ENCODE data around the gene GRIK2. TPM values are rescaled to one million over a fixed set of nuclear protein-coding genes. Genes with fewer than 3 reads are reported as not detected.

Gene GRIK2
- polyA plus RNA-seq, 1 of the 3 experiments (the other 2 are of a cell fraction) = 0.30 TPM

GRCh38 chr6:101554231-101554630 lies 160.7 kb downstream of the GRIK2 start:
- H3K27me3 ChIP-seq (ENCODE audit: insufficient read depth) = no peaks in the 10 kb centered on the region
- no peaks in the 10 kb centered on the region for H3F3A ChIP-seq (replicated peaks; ENCODE audit: insufficient read depth)
- no peak overlapping the region for H3K27ac ChIP-seq (ENCODE audit: low read depth in 2 of 2, low read length in 1 of 2)
- TF ChIP-seq ELF1 (IDR thresholded peaks at IDR 0.05) = no peak
- TF ChIP-seq ZBTB33 (IDR thresholded peaks at IDR 0.05; ENCODE audit: borderline replicate concordance, low read depth) = no peak
- POLR2A ChIA-PET = no interaction called here
- H3K79me2 ChIP-seq (ENCODE audit: insufficient read depth) = no peaks in the 10 kb centered on the region
- H3K4me3 ChIP-seq (ENCODE audit: low read depth in 2 of 2, low read length in 1 of 2) = no peak overlapping the region
- no peak overlapping the region for H3K4me2 ChIP-seq
- H3K4me1 ChIP-seq (ENCODE audit: control insufficient read depth in 1 of 2, insufficient read depth in 2 of 2, low read depth in 1 of 2, low read length in 1 of 2) = no peaks in the 10 kb centered on the region; a peak in 1 of 4 replicates
- H3K36me3 ChIP-seq (replicated peaks in 1 of 2; ENCODE audit: control insufficient read depth in 1 of 2, insufficient read depth in 2 of 2, low read length in 1 of 2) = no peaks in the 10 kb centered on the region
- CTCF ChIA-PET = no interaction called here
- no peak overlapping the region for H3K9ac ChIP-seq
- H3K9me2 ChIP-seq = no peaks in the 10 kb centered on the region
- H2AFZ ChIP-seq (ENCODE audit: low read depth) = no peak overlapping the region
- no peak for DNase-seq
- H3K9me3 ChIP-seq = no peaks in the 10 kb centered on the region
- H4K20me1 ChIP-seq (ENCODE audit: insufficient read depth) = no peaks in the 10 kb centered on the region
- 29% methylated on average over 1 of the region's 1 CpG for WGBS (ENCODE audit: low lambda C conversion rate)

DNA sequence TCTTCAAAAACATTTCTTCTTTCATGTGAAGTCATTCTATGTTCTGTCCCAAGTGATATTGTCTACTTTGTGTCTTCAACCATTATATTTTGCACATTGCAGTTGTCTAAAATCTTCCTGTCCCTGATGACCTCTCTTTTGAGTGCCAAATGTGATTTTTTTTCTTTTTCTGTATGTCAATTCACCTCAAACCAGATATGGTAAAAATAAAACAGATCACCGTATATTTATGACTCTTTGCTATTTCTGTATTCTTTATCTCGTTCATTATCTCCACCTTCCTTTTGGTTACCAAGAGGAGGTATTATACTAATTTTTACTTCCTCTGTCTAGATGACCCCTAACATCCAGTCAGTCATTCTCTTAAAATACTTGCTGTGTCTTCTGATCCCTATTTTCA lies 165.2 kb downstream of the GRIK2 start:
- Histone ChIP-seq H2AFZ (ENCODE audit: low read depth) (no peak overlapping the region), H3K27me3 (ENCODE audit: insufficient read depth) (no peaks in the 10 kb centered on the region), H3K36me3 (replicated peaks in 1 of 2; ENCODE audit: control insufficient read depth in 1 of 2, insufficient read depth in 2 of 2, low read length in 1 of 2) (no peaks in the 10 kb centered on the region), H3F3A (replicated peaks; ENCODE audit: insufficient read depth) (no peaks in the 10 kb centered on the region), H4K20me1 (ENCODE audit: insufficient read depth) (no peaks in the 10 kb centered on the region), H3K9ac (no peak overlapping the region), H3K9me3 (no peaks in the 10 kb centered on the region), H3K4me1 (ENCODE audit: control insufficient read depth in 1 of 2, insufficient read depth in 2 of 2, low read depth in 1 of 2, low read length in 1 of 2) (no peaks in the 10 kb centered on the region; a peak in 1 of 4 replicates), H3K4me2 (no peak overlapping the region), H3K9me2 (no peaks in the 10 kb centered on the region), H3K79me2 (ENCODE audit: insufficient read depth) (no peaks in the 10 kb centered on the region), H3K4me3 (ENCODE audit: low read depth in 2 of 2, low read length in 1 of 2) (no peak overlapping the region), H3K27ac (ENCODE audit: low read depth in 2 of 2, low read length in 1 of 2) (no peak overlapping the region; a peak in 1 of 4 replicates)
- peak; percentile 1 for DNase-seq
- CTCF ChIA-PET = no interaction called here
- POLR2A ChIA-PET = no interaction called here
- 50% methylated on average over 2 of the region's 2 CpGs for WGBS (ENCODE audit: low lambda C conversion rate)
- TF ChIP-seq GATA2 (CRISPR knock-in tag; IDR thresholded peaks at IDR 0.05) (peak; percentile 38), POLR2AphosphoS5 (IDR thresholded peaks at IDR 0.05; ENCODE audit: low read depth, low read length) (no peak)

DNA sequence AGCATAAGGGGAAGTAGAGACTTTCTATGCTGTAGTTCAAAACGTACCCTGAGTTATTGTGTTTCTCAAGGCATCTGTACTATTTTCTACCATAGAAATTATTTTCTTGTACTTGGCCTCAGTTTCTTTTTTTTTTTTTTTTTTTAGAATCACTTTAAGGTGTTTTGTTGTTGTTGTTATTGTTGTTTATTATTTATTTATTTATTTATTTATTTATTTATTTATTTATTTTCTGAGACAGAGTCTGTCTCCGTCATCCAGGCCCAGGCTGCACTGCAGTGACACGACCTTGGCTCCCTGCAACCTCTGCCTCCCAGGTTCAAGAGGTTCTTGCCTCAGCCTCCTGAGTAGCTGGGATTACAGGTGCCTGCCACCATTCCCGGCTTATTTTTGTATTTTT lies 179.1 kb downstream of the GRIK2 start:
- Histone ChIP-seq H2AFZ (ENCODE audit: low read depth) (no peak overlapping the region), H3K36me3 (replicated peaks in 1 of 2; ENCODE audit: control insufficient read depth in 1 of 2, insufficient read depth in 2 of 2, low read length in 1 of 2) (no peaks in the 10 kb centered on the region), H3K9ac (no peak overlapping the region), H3K9me2 (no peaks in the 10 kb centered on the region), H3K27ac (ENCODE audit: low read depth in 2 of 2, low read length in 1 of 2) (no peak overlapping the region), H3F3A (replicated peaks; ENCODE audit: insufficient read depth) (no peaks in the 10 kb centered on the region), H3K27me3 (ENCODE audit: insufficient read depth) (no peaks in the 10 kb centered on the region), H3K79me2 (ENCODE audit: insufficient read depth) (no peaks in the 10 kb centered on the region), H3K4me2 (no peak overlapping the region), H3K4me3 (ENCODE audit: low read depth in 2 of 2, low read length in 1 of 2) (no peak overlapping the region), H4K20me1 (ENCODE audit: insufficient read depth) (no peaks in the 10 kb centered on the region), H3K9me3 (no peaks in the 10 kb centered on the region), H3K4me1 (ENCODE audit: control insufficient read depth in 1 of 2, insufficient read depth in 2 of 2, low read depth in 1 of 2, low read length in 1 of 2) (no peaks in the 10 kb centered on the region)
- 73% methylated on average over 4 of the region's 4 CpGs for WGBS (ENCODE audit: low lambda C conversion rate)
- CTCF ChIA-PET = no interaction called here
- POLR2A ChIA-PET = no interaction called here
- DNase-seq = no peak
- TF ChIP-seq FOSL2 (IDR thresholded peaks at IDR 0.05; ENCODE audit: borderline replicate concordance, low read depth) (no peak), CTCF (IDR thresholded peaks at IDR 0.05) (no peak), NFIC (IDR thresholded peaks at IDR 0.05; ENCODE audit: borderline replicate concordance) (no peak), TAF1 (IDR thresholded peaks at IDR 0.05; ENCODE audit: borderline replicate concordance, low read depth, low read length) (no peak), MXI1 (IDR thresholded peaks at IDR 0.05; ENCODE audit: low read depth, low read length) (no peak), USF2 (IDR thresholded peaks at IDR 0.05; ENCODE audit: borderline replicate concordance, low read depth, low read length) (no peak), ELF1 (IDR thresholded peaks at IDR 0.05) (no peak), POLR2AphosphoS5 (IDR thresholded peaks at IDR 0.05; ENCODE audit: low read depth, low read length) (no peak), TCF12 (IDR thresholded peaks at IDR 0.05) (no peak), TEAD4 (IDR thresholded peaks at IDR 0.05; ENCODE audit: borderline replicate concordance, insufficient read depth) (no peak), IRF3 (IDR thresholded peaks at IDR 0.05; ENCODE audit: low read depth, low read length) (no peak), NRF1 (IDR thresholded peaks at IDR 0.05; ENCODE audit: low read depth, low read length) (no peak), GABPA (IDR thresholded peaks at IDR 0.05; ENCODE audit: low read depth) (no peak), RFX5 (IDR thresholded peaks at IDR 0.05; ENCODE audit: low read length) (no peak), RCOR1 (IDR thresholded peaks at IDR 0.05; ENCODE audit: low read length) (no peak), JUND (IDR thresholded peaks at IDR 0.05) (no peak), RAD21 (IDR thresholded peaks at IDR 0.05; ENCODE audit: low read length) (no peak)
